ENCODE results near the gene CSNK2A3. TPM values are rescaled to one million over a fixed set of nuclear protein-coding genes. Genes with fewer than 3 reads are reported as not detected.

The CSNK2A3 gene
- total and polyA plus RNA-seq, 2 donors (not counting 1 experiment from before 2014, with no cell fraction given) = 0.15 to 0.32 TPM

- Histone ChIP-seq H3K9me3 (ENCODE audit: control extremely low read depth in 1 of 3, control insufficient read depth in 2 of 3, insufficient read depth in 1 of 3, low read length in 2 of 3) (no peaks in the 10 kb centered on the region), H3K4me2 (replicated peaks; ENCODE audit: low read depth, low read length, poor library complexity, severe bottlenecking) (no peak overlapping the region), H3K36me3 (replicated peaks in 1 of 2; ENCODE audit: control extremely low read depth in 1 of 2, control insufficient read depth in 1 of 2, extremely low read depth in 1 of 2, insufficient read depth in 2 of 2, low read length in 1 of 2) (no peaks in the 10 kb centered on the region), H3K4me1 (ENCODE audit: control insufficient read depth in 2 of 2, insufficient read depth in 2 of 2, low read length in 2 of 2) (no peaks in the 10 kb centered on the region), H3K9ac (ENCODE audit: low read length) (no peak overlapping the region), H2AFZ (ENCODE audit: insufficient read depth, low read depth, low read length, poor library complexity, severe bottlenecking) (no peak overlapping the region), H3K27ac (ENCODE audit: low read length in 2 of 2) (no peak overlapping the region), H3K4me3 (ENCODE audit: control extremely low read depth in 1 of 5, extremely low read depth in 1 of 5, insufficient read depth in 1 of 5, low read depth in 2 of 5, low read length in 4 of 5) (no peak overlapping the region), H3K27me3 (replicated peaks in 1 of 4; ENCODE audit: control extremely low read depth in 1 of 4, control insufficient read depth in 3 of 4, insufficient read depth in 4 of 4, low read length in 3 of 4) (no peaks in the 10 kb centered on the region), H4K20me1 (ENCODE audit: control insufficient read depth, insufficient read depth, low read length, poor library complexity, severe bottlenecking) (no peaks in the 10 kb centered on the region), H3K79me2 (ENCODE audit: control insufficient read depth, insufficient read depth, low read length) (no peaks in the 10 kb centered on the region)
- H3K9me3 Mint-ChIP-seq (ENCODE audit: insufficient read depth) = no peaks in the 10 kb centered on the region
- peaks cover 4% of the 10 kb centered on the region for H3K27me3 Mint-ChIP-seq
- no peak for ATAC-seq (ENCODE audit: low read depth)
- H3K4me1 Mint-ChIP-seq = no peaks in the 10 kb centered on the region
- intact Hi-C loops (cut with micrococcal nuclease) = no loop called here
- H3K27ac Mint-ChIP-seq = no peak overlapping the region
- TF ChIP-seq, protein P1, sequence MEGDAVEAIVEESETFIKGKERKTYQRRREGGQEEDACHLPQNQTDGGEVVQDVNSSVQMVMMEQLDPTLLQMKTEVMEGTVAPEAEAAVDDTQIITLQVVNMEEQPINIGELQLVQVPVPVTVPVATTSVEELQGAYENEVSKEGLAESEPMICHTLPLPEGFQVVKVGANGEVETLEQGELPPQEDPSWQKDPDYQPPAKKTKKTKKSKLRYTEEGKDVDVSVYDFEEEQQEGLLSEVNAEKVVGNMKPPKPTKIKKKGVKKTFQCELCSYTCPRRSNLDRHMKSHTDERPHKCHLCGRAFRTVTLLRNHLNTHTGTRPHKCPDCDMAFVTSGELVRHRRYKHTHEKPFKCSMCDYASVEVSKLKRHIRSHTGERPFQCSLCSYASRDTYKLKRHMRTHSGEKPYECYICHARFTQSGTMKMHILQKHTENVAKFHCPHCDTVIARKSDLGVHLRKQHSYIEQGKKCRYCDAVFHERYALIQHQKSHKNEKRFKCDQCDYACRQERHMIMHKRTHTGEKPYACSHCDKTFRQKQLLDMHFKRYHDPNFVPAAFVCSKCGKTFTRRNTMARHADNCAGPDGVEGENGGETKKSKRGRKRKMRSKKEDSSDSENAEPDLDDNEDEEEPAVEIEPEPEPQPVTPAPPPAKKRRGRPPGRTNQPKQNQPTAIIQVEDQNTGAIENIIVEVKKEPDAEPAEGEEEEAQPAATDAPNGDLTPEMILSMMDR (IDR thresholded peaks at IDR 0.05) = no peak
- POLR2A ChIA-PET = no interaction called here
- no peak for DNase-seq
- CTCF ChIA-PET = no interaction called here
- H3K4me3 Mint-ChIP-seq = no peak overlapping the region
Measured at GRCh38 chr11:11391169-11391568, 38.1 kb upstream of the CSNK2A3 start.

- no peaks in the 10 kb centered on the region for H3K79me2 ChIP-seq (ENCODE audit: control insufficient read depth, insufficient read depth, low read length)
- no peak overlapping the region for H2AFZ ChIP-seq (ENCODE audit: insufficient read depth, low read depth, low read length, poor library complexity, severe bottlenecking)
- H3K27ac ChIP-seq (ENCODE audit: low read length in 2 of 2) = no peak overlapping the region
- H3K36me3 ChIP-seq (replicated peaks in 1 of 2; ENCODE audit: control extremely low read depth in 1 of 2, control insufficient read depth in 1 of 2, extremely low read depth in 1 of 2, insufficient read depth in 2 of 2, low read length in 1 of 2) = no peaks in the 10 kb centered on the region
- no peak overlapping the region for H3K4me3 Mint-ChIP-seq
- no peak overlapping the region for H3K4me3 ChIP-seq (ENCODE audit: control extremely low read depth in 1 of 5, extremely low read depth in 1 of 5, insufficient read depth in 1 of 5, low read depth in 2 of 5, low read length in 4 of 5)
- ATAC-seq (ENCODE audit: low read depth) (no peak), DNase-seq (no peak)
- no peaks in the 10 kb centered on the region for H4K20me1 ChIP-seq (ENCODE audit: control insufficient read depth, insufficient read depth, low read length, poor library complexity, severe bottlenecking)
- no peaks in the 10 kb centered on the region for H3K4me1 ChIP-seq (ENCODE audit: control insufficient read depth in 2 of 2, insufficient read depth in 2 of 2, low read length in 2 of 2)
- POLR2A ChIA-PET = no interaction called here
- intact Hi-C loops (cut with micrococcal nuclease) = no loop called here
- no peaks in the 10 kb centered on the region for H3K27me3 ChIP-seq (replicated peaks in 1 of 4; ENCODE audit: control extremely low read depth in 1 of 4, control insufficient read depth in 3 of 4, insufficient read depth in 4 of 4, low read length in 3 of 4)
- TF ChIP-seq, protein P1 (IDR thresholded peaks at IDR 0.05) = no peak
- TF ChIP-seq EZH2 (IDR thresholded peaks at IDR 0.05; ENCODE audit: borderline replicate concordance, insufficient read depth, low read depth, low read length, poor library complexity, severe bottlenecking) = no peak
- H3K27me3 Mint-ChIP-seq = peaks cover 4% of the 10 kb centered on the region
- no peaks in the 10 kb centered on the region for H3K9me3 ChIP-seq (ENCODE audit: control extremely low read depth in 1 of 3, control insufficient read depth in 2 of 3, insufficient read depth in 1 of 3, low read length in 2 of 3)
- no peak overlapping the region for H3K27ac Mint-ChIP-seq
- H3K4me2 ChIP-seq (replicated peaks; ENCODE audit: low read depth, low read length, poor library complexity, severe bottlenecking) = no peak overlapping the region
- 90% methylated on average over 4 of the region's 5 CpGs for WGBS (ENCODE audit: insufficient coverage)
- H3K4me1 Mint-ChIP-seq = no peaks in the 10 kb centered on the region
- no peaks in the 10 kb centered on the region for H3K9me3 Mint-ChIP-seq (ENCODE audit: insufficient read depth)
- CTCF ChIA-PET = no interaction called here
- H3K9ac ChIP-seq (ENCODE audit: low read length) = no peak overlapping the region
Measured at GRCh38 chr11:11390068-11390771, 37.2 kb upstream of the CSNK2A3 start.

All from B cell (primary cell).